ENCODE data around the gene NCS1.

NCS1 gene

GRCh38 chr9:130212543-130213297 lies 40.5 kb downstream of the NCS1 start:
- no peak for DNase-seq (ENCODE audit: low read depth in 3 of 3)

GRCh38 chr9:130213911-130214761 lies 41.9 kb downstream of the NCS1 start:
- DNase-seq (ENCODE audit: low read depth in 3 of 3), result no peak

- no peak for DNase-seq (ENCODE audit: low read depth in 3 of 3)
These were observed 42.7 kb downstream of the NCS1 start for GRCh38 chr9:130214776-130215340.

- no peak for DNase-seq (ENCODE audit: low read depth in 3 of 3)
These were observed 43.3 kb downstream of the NCS1 start for GRCh38 chr9:130215341-130216119.

GRCh38 chr9:130217838-130218237 lies 45.6 kb downstream of the NCS1 start:
- no peak for DNase-seq (ENCODE audit: low read depth in 3 of 3)

- no peak for DNase-seq (ENCODE audit: low read depth in 3 of 3)
These were observed 47.5 kb downstream of the NCS1 start for GRCh38 chr9:130219661-130220096.

- DNase-seq (ENCODE audit: low read depth in 3 of 3), result no peak
These were observed 48.1 kb downstream of the NCS1 start for GRCh38 chr9:130220352-130220751.

GRCh38 chr9:130222833-130223232 lies 50.6 kb downstream of the NCS1 start:
- no peak for DNase-seq (ENCODE audit: low read depth in 3 of 3)

GRCh38 chr9:130225071-130225470 lies 52.9 kb downstream of the NCS1 start:
- DNase-seq (ENCODE audit: low read depth in 3 of 3), result no peak

- no peak for DNase-seq (ENCODE audit: low read depth in 3 of 3)
These were observed 53.4 kb downstream of the NCS1 start for GRCh38 chr9:130225586-130225985.

- DNase-seq (ENCODE audit: low read depth in 3 of 3), result no peak
These were observed 53.9 kb downstream of the NCS1 start for GRCh38 chr9:130226112-130226511.

- DNase-seq (ENCODE audit: low read depth in 3 of 3), result no peak
These were observed 55.6 kb downstream of the NCS1 start for GRCh38 chr9:130227833-130228232.

- no peak for DNase-seq (ENCODE audit: low read depth in 3 of 3)
These were observed 57.6 kb downstream of the NCS1 start for GRCh38 chr9:130229759-130230158.

GRCh38 chr9:130230631-130231030 lies 58.4 kb downstream of the NCS1 start:
- no peak for DNase-seq (ENCODE audit: low read depth in 3 of 3)

- DNase-seq (ENCODE audit: low read depth in 3 of 3), result no peak
These were observed 60.8 kb downstream of the NCS1 start for GRCh38 chr9:130232899-130233586.

GRCh38 chr9:130233587-130233945 lies 61.4 kb downstream of the NCS1 start:
- no peak for DNase-seq (ENCODE audit: low read depth in 3 of 3)

- DNase-seq (ENCODE audit: low read depth in 3 of 3), result no peak
These were observed 62.4 kb downstream of the NCS1 start for GRCh38 chr9:130234340-130235260.

- peak; percentile 29 to 54 (median 46) for DNase-seq (ENCODE audit: low read depth in 3 of 3)
These were observed 63.6 kb downstream of the NCS1 start for GRCh38 chr9:130235558-130236435.

- DNase-seq (ENCODE audit: low read depth in 3 of 3), result no peak
These were observed 64.3 kb downstream of the NCS1 start for GRCh38 chr9:130236436-130236985.
